HepG2 (cell line): ENCODE measurements around the gene OR52E2. TPM values are rescaled to one million over a fixed set of nuclear protein-coding genes. Genes with fewer than 3 reads are reported as not detected.

Source experiments
- ATAC-seq: fragments of 200-7000 bp; cut with Tn5 transposase; 3 replicates; pipeline ENCODE4 v1.9.1; 2020; ENCODE audit warnings: mild to moderate bottlenecking, moderate library complexity
- BruUV-seq: library from RNA; stranded (reverse); fragments of 400-500 nt; replicated peaks from 2 replicates; lab custom pipeline; 2021; lab: Mats Ljungman, UMichigan
- CTCF ChIA-PET: fragments of 300-600 bp; formaldehyde crosslinking; extraction: SDS; loops from one replicate; lab custom pipeline; 2021; ENCODE audit warnings: low total read pairs, inconsistent platforms, low intra/inter-chr PET ratio; lab: Yijun Ruan, JAX
- POLR2A ChIA-PET: fragments of 350-600 bp; sonication (Branson Sonifier 250); formaldehyde crosslinking; loops from one replicate; lab custom pipeline; 2020; ENCODE audit warnings: antibody characterized with exemption, inconsistent platforms; lab: Yijun Ruan, JAX
- DNase-seq: peaks from one replicate; pipeline ENCODE4 v3.0.0-alpha.2; 2015; ENCODE audit warnings: low spot score
- FAIRE-seq: peaks from 3 replicates; lab custom pipeline; 2011; peaks lifted over from hg19 to GRCh38; lab: Jason Lieb, UNC
- H2AFZ ChIP-seq: one replicate; pipeline ENCODE4 v1.6.1; 2011; ENCODE audit warnings: low read length, inconsistent platforms
- H3K27ac ChIP-seq: fragments of 300-600 bp; 3 replicates; pipeline ENCODE4 v1.8.0; 2011; ENCODE audit warnings: mixed run types, mild to moderate bottlenecking, mixed read lengths, low read length, inconsistent platforms; ENCODE audit not compliant: insufficient read depth; ENCODE audit errors: extremely low read length
- H3K27me3 ChIP-seq, 2 experiments: fragments of 200-600 bp in 1 of 2; 2 replicates in 1 of 2; 3 replicates in 1 of 2; pipeline versions ENCODE4 v1.6.0 to v1.8.0; 2011; ENCODE audit warnings: low read length in 2 of 2, mild to moderate bottlenecking in 2 of 2, moderate library complexity in 2 of 2, inconsistent platforms in 1 of 2; ENCODE audit not compliant: insufficient read depth in 2 of 2, control insufficient read depth in 1 of 2
- H3K36me3 ChIP-seq, 2 experiments: fragments of 200-600 bp in 1 of 2; replicated peaks in 1 of 2; 2 replicates in 1 of 2; 3 replicates in 1 of 2; pipeline versions ENCODE4 v1.5.1 to v1.8.0; 2011; ENCODE audit warnings: low read length in 2 of 2, inconsistent platforms in 1 of 2; ENCODE audit not compliant: insufficient read depth in 2 of 2, control insufficient read depth in 1 of 2
- H3K4me1 ChIP-seq: 2 replicates; pipeline ENCODE4 v1.5.1; 2012; ENCODE audit warnings: low read length, inconsistent platforms; ENCODE audit not compliant: insufficient read depth
- H3K4me2 ChIP-seq: 2 replicates; pipeline ENCODE4 v1.6.0; 2011; ENCODE audit warnings: low read depth, low read length, inconsistent platforms
- H3K4me3 ChIP-seq, 3 experiments: fragments of 200-600 bp in 1 of 3; sonication (generic), shearing (Covaris generic) in 1 of 3; replicated peaks in 1 of 3; 2 replicates each; pipeline ENCODE4 v1.5.1; 2011 to 2016; ENCODE audit warnings: low read length in 3 of 3, inconsistent platforms in 2 of 3, low read depth in 2 of 3, mild to moderate bottlenecking in 2 of 3, control low read depth in 1 of 3, mixed read lengths in 1 of 3; ENCODE audit not compliant: insufficient read depth in 1 of 3
- H3K79me2 ChIP-seq: one replicate; pipeline ENCODE4 v1.6.1; 2011; ENCODE audit warnings: low read length, inconsistent platforms; ENCODE audit not compliant: insufficient read depth
- H3K9ac ChIP-seq: 2 replicates; pipeline ENCODE4 v1.6.0; 2011; ENCODE audit warnings: mild to moderate bottlenecking, low read depth, low read length, inconsistent platforms; ENCODE audit not compliant: insufficient read depth
- H3K9me3 ChIP-seq: 2 replicates; pipeline ENCODE4 v1.5.1; 2012; ENCODE audit warnings: mild to moderate bottlenecking, low read length
- H4K20me1 ChIP-seq: 2 replicates; pipeline ENCODE4 v1.6.0; 2011; ENCODE audit warnings: inconsistent platforms, mild to moderate bottlenecking, low read length, moderate library complexity; ENCODE audit not compliant: insufficient read depth
- ADNP ChIP-seq: sonication (generic); formaldehyde crosslinking; IDR thresholded peaks from 2 replicates; pipeline ENCODE4 v1.4.0; 2020; ENCODE audit warnings: missing genetic modification reagents
- CENPT ChIP-seq: sonication (generic); formaldehyde crosslinking; IDR thresholded peaks from 2 replicates; pipeline ENCODE4 v1.8.0; 2022; ENCODE audit warnings: low read depth, mild to moderate bottlenecking, moderate library complexity, missing genetic modification reagents
- DPF2 ChIP-seq: sonication (generic); formaldehyde crosslinking; IDR thresholded peaks from 2 replicates; pipeline ENCODE4 v1.4.0; 2020; ENCODE audit warnings: mild to moderate bottlenecking, low read depth, missing genetic modification reagents, borderline replicate concordance
- ETV5 ChIP-seq: IDR thresholded peaks from 2 replicates; pipeline ENCODE4 v1.6.1; 2018; ENCODE audit warnings: missing biosample characterization, missing genetic modification reagents, inconsistent platforms, borderline replicate concordance
- IKZF4 ChIP-seq: sonication (generic); formaldehyde crosslinking; IDR thresholded peaks from 2 replicates; pipeline ENCODE4 v1.5.1; 2020; ENCODE audit warnings: borderline replicate concordance, mild to moderate bottlenecking, low read depth, missing genetic modification reagents; ENCODE audit errors: not compliant biosample characterization
- MNT ChIP-seq: fragments of 450-650 bp; IDR thresholded peaks from 2 replicates; pipeline ENCODE4 v1.6.1; 2016
- SUZ12 ChIP-seq: fragments of 150-350 bp; IDR thresholded peaks from 2 replicates; pipeline ENCODE4 v1.6.1; 2014; ENCODE audit warnings: low read depth, low read length
- TRAFD1 ChIP-seq: sonication (generic); formaldehyde crosslinking; IDR thresholded peaks from 2 replicates; pipeline ENCODE4 v1.5.1; 2020; ENCODE audit warnings: missing genetic modification reagents, mild to moderate bottlenecking, borderline replicate concordance
- ZBTB7A ChIP-seq: sonication (generic); formaldehyde crosslinking; IDR thresholded peaks from 2 replicates; pipeline ENCODE4 v1.8.0; 2022; ENCODE audit warnings: mild to moderate bottlenecking, missing genetic modification reagents
- ZNF841 ChIP-seq: sonication (generic); formaldehyde crosslinking; IDR thresholded peaks from 2 replicates; pipeline ENCODE4 v1.8.1; 2023; ENCODE audit warnings: missing genetic modification reagents, borderline replicate concordance
- ZSCAN5A ChIP-seq: sonication (generic); formaldehyde crosslinking; IDR thresholded peaks from 2 replicates; pipeline ENCODE4 v1.8.0; 2022; ENCODE audit warnings: mild to moderate bottlenecking, missing genetic modification reagents, borderline replicate concordance
- WGBS: methylation state at CpG from one replicate; pipeline ENCODE4 v1.1.6; 2017; ENCODE audit warnings: low lambda C conversion rate; 5-methylcytosine and 5-hydroxymethylcytosine counted together
- in situ Hi-C: cut with HindIII; loops from 2 replicates; pipeline ENCODE4 v1.10.0; 2017; ENCODE audit warnings: low pct_unique_long_range_greater_than_20kb; ENCODE audit not compliant: extremely low pct_ligation_motif_present
- intact Hi-C: fragments of 100-400 bp; cut with micrococcal nuclease; formaldehyde crosslinking; loops from one replicate; pipeline ENCODE4 v1.10.0; 2022; ENCODE audit not compliant: unreplicated experiment
- polyA plus RNA-seq, 8 experiments: library from polyadenylated mRNA; depleted of rRNA in 3 of 8; stranded (reverse) in 7 of 8; unstranded in 1 of 8; fragments of >200 nt; fragmentation: Illumina TruSeq in 4 of 8; extraction: Trizol in 4 of 8; gene quantifications; 2 replicates each; pipeline versions ENCODE4 v1.2.1 to v1.2.3, GENCODE V29; 2011 to 2016; ENCODE audit warnings: low read depth in 4 of 8, missing spikeins in 1 of 8, mixed read lengths in 1 of 8; ENCODE audit not compliant: insufficient read depth in 1 of 8
- total RNA-seq, 5 experiments: library from RNA; depleted of rRNA; stranded (reverse); fragments of >200 nt; fragmentation: Illumina TruSeq; extraction: Trizol; gene quantifications; 2 replicates each; pipeline ENCODE4 v1.2.3, GENCODE V29; 2016; ENCODE audit warnings: low read depth in 1 of 5

OR52E2 gene
- total and polyA plus RNA-seq, 2 of the 13 experiments (the other 11 are each of a cell fraction or from before 2014, with no cell fraction given): not detected

- Histone ChIP-seq H3K27me3 (no peaks in the 10 kb centered on the region), H3K27ac (no peak overlapping the region), H3K4me2 (no peak overlapping the region), H3K4me1 (no peaks in the 10 kb centered on the region), H3K4me3 (no peak overlapping the region), H2AFZ (no peak overlapping the region), H3K9ac (no peak overlapping the region), H3K79me2 (no peaks in the 10 kb centered on the region), H3K36me3 (no peaks in the 10 kb centered on the region), H3K9me3 (no peaks in the 10 kb centered on the region), H4K20me1 (no peaks in the 10 kb centered on the region)
- 15% methylated on average over 7 of the region's 8 CpGs for WGBS
- ATAC-seq: no peak
- TF ChIP-seq MNT (peak; percentile 56; the same call in 1 of the 2 replicates), SUZ12 (no peak)
- CTCF ChIA-PET: no interaction called here
- intact Hi-C loops (no loop called here), in situ Hi-C loops (no loop called here)
- DNase-seq: no peak
- no TSS peak for BruUV-seq
- POLR2A ChIA-PET: no interaction called here
- no peak for FAIRE-seq
Observed at GRCh38 chr11:5092821-5093585, 33.6 kb upstream of the OR52E2 start.

GRCh38 chr11:5090668-5091067 is 31.2 kb upstream of the OR52E2 start:
- WGBS: 4% methylated on average over 1 of the region's 1 CpG
- Histone ChIP-seq H3K27ac (no peak overlapping the region), H3K27me3 (no peaks in the 10 kb centered on the region), H3K9me3 (no peaks in the 10 kb centered on the region), H3K4me1 (no peaks in the 10 kb centered on the region), H2AFZ (no peak overlapping the region), H3K79me2 (no peaks in the 10 kb centered on the region), H4K20me1 (no peaks in the 10 kb centered on the region), H3K36me3 (no peaks in the 10 kb centered on the region), H3K9ac (no peak overlapping the region), H3K4me3 (no peak overlapping the region), H3K4me2 (no peak overlapping the region)
- POLR2A ChIA-PET: no interaction called here
- DNase-seq (no peak), ATAC-seq (no peak), FAIRE-seq (no peak)
- in situ Hi-C loops: no loop called here
- BruUV-seq: no TSS peak
- intact Hi-C loops: no loop called here
- CTCF ChIA-PET: no interaction called here
- TF ChIP-seq IKZF4 (CRISPR knock-in tag) (no peak), CENPT (no peak), DPF2 (CRISPR knock-in tag) (no peak), TRAFD1 (no peak), ADNP (CRISPR knock-in tag) (no peak), ZNF841 (no peak), ZSCAN5A (no peak), ZBTB7A (CRISPR knock-in tag) (no peak), ETV5 (CRISPR knock-in tag) (no peak)
